HG03571 (cell line): ENCODE measurements around the gene OR6B1.
"Not testable (repeated sequence)": the region's sequence is repeated elsewhere in the genome, so short reads cannot be mapped to it uniquely, and the experiment has no call there.

Experiments used
- ATAC-seq: cut with Tn5 transposase; IDR thresholded peaks from one replicate; pipeline ENCODE4 v1.9.1; 2021; ENCODE audit not compliant: unreplicated experiment

OR6B1 gene

DNA sequence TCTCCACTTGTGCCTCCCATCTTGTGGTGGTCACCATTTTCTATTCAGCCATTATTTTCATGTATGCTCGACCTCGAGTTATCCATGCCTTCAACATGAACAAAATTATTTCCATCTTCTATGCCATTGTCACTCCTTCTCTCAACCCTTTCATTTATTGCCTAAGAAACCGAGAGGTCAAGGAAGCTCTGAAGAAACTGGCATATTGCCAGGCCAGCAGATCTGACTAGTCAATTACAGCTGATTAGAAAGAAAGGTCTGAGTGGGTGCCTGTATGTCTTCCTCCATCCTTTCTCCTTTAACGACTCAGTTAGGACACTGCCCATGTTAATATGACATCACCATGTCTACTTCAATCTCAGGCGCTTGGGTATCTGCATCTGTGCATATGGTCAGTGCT is 4.6 kb downstream of the OR6B1 start:
- no peak for ATAC-seq

DNA sequence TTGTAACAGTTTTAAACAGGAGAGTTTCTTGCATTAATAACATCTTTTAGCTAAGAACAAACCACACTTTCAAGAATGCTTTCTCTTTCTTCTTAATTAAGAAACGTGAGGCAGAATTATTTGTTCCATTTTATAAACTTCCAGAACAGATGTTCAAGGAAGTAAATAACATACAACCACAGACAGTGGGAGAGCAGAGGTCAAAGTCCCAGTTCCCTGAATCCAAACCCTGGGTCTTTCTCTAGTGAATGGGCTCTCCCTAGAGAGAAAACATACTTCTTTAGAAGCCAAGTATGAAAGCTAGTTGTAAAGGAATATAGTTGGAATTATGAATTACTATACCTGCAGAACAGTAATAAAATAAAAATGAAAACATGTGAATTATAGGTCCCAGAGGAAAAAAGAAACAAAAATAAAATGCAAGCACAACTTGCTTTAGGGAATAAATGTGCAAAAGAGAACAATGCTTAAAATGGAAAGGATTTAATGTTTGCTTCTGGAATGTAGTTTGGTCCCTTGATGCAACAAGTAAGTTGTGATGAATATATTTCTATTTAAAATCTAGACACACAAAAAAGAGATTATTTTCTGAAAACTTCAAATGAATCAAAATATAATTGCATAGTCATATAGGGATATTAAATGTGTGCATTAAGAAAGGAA is 6.0 kb downstream of the OR6B1 start:
- ATAC-seq = no peak

DNA sequence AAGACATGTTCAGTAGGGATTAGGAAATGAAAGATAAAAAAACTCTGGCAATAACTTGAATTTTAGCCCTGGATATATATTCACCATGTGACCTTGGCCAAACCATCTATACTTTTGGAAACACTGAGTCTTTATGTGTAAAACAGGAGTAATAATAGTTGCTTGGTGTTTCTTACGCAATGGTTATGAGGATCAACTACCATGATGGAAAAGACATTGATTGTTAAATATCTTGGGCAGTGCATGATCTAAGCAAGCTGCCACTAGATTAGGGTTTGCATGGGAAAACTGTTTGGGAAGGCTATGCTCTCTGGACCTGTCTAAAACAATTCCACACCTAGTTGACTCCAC is 6.5 kb downstream of the OR6B1 start:
- ATAC-seq = no peak

- ATAC-seq = no peak
Measured at GRCh38 chr7:144009361-144009760, 9.2 kb downstream of the OR6B1 start.

- not testable (repeated sequence) for ATAC-seq
Measured at GRCh38 chr7:144010061-144010460, 9.9 kb downstream of the OR6B1 start.

GRCh38 chr7:144010821-144011220 is 10.7 kb downstream of the OR6B1 start:
- not testable (repeated sequence) for ATAC-seq

- no peak for ATAC-seq
Measured at GRCh38 chr7:144011458-144012230, 11.5 kb downstream of the OR6B1 start.

GRCh38 chr7:144018065-144018464 is 17.9 kb downstream of the OR6B1 start:
- ATAC-seq = no peak

GRCh38 chr7:144019457-144019856 is 19.3 kb downstream of the OR6B1 start:
- no peak for ATAC-seq

- no peak for ATAC-seq
Measured at GRCh38 chr7:144020340-144020739, 20.2 kb downstream of the OR6B1 start.

- ATAC-seq = no peak
Measured at GRCh38 chr7:144022169-144022568, 22.0 kb downstream of the OR6B1 start.

DNA sequence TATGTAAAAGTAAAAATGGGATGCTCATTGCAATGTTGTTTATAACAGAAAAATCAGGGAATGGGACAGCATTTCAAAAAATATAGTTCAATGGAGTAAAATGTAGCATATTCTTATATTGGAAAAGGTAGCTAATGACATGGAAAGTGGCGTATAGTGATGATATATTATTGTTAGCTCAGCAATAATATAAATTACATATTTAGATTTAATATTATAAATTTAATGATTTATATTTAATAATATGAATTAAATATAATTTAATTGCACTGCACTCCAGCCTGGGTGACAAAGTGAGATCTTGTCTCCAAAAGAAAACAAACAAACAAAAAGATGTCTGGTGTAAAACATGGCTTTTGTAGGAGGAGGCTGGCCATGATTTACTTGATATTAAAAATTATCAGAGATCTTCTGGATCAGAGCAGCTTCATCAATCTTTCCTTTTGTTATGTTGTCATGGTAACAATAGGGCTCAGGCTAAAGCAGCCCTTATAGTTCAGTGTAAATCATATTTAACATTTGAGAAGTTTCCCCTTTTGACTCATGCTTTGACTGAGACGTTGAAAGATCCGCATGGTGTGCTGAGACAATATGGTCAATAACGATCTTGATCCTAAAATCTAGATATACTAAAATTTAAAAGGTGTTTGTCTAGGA is 23.2 kb downstream of the OR6B1 start:
- no peak for ATAC-seq

DNA sequence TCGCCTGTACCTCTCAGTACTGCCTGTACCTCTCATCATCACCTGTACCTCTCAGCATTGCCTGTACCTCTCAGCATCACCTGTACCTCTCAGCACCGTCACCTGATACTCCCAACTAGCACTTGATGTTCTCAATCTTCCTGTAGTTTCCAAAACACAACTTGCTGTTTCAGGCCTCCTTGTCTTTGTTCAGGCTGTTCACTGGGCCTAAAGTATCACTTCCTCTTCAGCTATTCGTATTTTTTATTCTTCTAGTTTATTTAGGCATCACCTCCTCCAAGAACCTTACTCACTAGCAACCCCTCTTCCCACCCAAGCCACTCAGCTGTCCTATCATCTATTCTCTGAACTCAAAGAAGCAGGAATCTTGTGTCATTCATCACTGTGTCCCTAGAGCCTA is 24.1 kb downstream of the OR6B1 start:
- no peak for ATAC-seq

DNA sequence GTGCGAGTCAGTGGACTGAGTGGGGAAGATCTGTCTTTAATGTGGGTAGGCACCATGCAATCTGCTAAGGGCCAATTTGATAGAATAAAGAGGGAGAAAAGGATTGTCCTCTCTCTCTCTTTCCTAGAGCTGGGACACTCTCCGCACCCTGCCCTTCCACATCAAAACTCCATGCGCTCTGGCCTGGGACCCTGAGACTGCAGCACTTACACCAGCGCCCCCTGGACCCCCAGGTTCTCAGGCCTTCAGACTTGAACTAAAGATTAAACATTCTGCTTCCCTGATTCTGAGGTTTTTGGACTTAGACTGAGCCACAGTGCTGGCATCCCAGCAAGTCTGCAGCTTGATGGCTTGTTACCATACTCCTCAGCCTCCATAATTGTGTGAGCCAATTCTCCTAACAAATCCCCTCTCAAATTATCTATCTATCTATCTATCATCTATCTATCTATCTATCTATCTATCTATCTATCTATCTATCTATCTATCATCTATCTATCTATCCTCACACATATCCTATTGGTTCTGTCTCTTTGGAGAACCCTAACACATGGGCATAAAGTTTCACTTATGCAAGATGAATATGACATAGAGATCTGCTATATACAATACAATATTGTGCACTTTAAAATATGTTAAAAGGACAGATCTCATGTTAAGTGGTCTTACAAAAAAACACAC is 26.2 kb downstream of the OR6B1 start:
- no peak for ATAC-seq

DNA sequence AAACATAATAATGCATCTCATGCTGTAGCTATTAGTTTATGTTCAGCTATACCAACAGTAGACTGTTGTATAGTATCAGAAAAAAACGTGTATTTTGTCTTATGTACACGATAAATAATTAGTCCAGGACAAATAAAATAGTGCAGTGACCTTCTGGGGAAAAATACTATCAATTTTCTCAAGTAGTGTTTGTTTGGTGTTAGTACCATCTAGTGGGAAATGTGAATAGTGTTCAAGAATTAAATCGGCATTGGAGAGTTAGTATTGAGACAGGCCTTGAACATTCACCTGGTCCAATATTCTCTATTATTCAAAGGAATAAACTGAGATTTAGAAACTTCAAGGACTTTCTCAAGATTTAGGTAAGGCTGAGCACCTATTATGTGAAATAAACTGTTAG is 26.9 kb downstream of the OR6B1 start:
- ATAC-seq = no peak

- ATAC-seq = no peak
Measured at GRCh38 chr7:144027974-144028373, 27.9 kb downstream of the OR6B1 start.

GRCh38 chr7:144028547-144028946 is 28.4 kb downstream of the OR6B1 start:
- ATAC-seq = no peak

GRCh38 chr7:144032516-144032915 is 32.4 kb downstream of the OR6B1 start:
- no peak for ATAC-seq

DNA sequence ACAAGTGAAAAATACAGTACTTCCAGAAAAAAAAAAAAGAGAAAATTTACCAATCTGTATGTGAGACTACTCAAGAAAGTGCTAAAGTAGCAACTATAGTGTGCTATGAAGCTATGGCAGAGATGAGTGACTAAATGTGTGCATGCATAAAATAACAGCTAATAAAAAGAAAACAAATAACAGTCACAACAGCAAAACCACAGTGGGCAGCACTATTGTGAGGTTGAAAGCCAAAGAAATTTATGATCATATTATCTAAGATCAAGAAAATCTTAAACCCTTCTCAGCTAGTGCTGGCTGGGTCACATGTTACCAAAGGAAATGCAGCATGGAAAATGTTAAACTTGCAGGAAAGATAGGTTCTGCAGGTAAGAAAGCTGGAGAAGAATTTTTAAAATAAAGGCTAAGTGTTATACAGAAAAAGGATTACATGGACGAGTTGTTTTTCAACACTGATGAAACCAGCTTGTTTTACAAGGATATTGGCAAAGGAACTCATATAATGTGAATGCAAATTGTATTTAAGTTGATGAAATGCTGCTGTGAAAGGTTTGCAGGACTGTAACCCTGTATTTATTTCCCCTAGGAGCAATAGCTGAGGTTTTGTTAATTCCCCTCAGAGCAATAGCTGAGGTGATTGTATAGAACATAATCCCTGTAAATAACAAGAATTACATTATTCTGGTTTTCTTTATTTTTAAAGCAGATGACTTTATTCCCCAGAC is 33.0 kb downstream of the OR6B1 start:
- no peak for ATAC-seq

GRCh38 chr7:144035385-144035784 is 35.3 kb downstream of the OR6B1 start:
- ATAC-seq = no peak

DNA sequence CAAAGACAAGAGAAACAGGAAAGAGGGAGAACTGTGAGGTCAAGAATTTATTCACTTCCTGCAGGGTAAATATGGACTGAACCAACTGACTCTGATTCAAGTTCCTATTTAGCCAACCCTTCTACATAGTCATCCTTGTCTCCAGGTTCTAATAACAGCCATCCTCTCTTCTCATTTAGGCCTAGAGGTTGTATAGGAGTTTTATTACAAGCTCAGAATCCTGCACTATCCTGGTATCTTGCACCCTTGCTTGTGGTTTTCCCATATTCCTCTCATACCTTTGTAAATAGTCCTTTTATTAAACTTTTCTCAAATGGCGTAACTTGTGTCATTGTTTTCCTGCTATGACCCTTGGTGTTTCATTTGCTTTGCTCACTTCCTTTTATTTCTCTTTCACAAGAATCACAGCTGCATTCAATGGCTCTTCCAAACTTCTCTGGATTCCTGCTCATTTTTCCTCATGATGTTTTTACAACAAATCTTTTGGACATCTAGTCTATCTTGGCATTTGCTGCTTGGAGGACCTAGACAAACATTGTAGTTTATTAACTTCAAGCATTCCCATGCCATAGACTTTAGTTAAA is 36.3 kb downstream of the OR6B1 start:
- ATAC-seq = no peak
